Activated gamma-delta T cell (primary cell): ENCODE data around the gene RPTOR.
"Not testable (repeated sequence)": the region's sequence is repeated elsewhere in the genome, so short reads cannot be mapped to it uniquely, and the experiment has no call there.

Source experiments
- DNase-seq: peaks from one replicate; lab custom pipeline; 2025; lab: John Stamatoyannopoulos, UW

RPTOR gene

DNA sequence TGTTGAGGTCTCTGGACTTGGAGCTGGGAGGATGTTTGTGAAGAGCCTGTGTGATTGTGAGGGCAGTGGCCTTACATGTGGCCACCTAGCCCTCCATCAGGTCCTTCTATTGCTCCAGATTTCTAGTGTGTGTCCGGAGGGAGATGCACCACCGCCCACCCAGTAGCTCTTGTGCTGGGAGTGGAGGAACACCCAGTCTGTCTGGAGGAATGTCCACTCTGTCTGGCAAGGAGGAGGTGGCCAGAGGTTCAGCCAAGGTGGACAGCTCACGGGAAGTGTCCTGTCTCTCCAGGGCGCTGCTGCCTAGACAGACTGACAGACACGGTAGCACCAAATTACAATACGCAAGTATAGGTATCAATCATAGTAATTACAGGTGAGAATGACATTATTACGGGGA lies 10.6 kb downstream of the RPTOR start:
- DNase-seq, result no peak

DNA sequence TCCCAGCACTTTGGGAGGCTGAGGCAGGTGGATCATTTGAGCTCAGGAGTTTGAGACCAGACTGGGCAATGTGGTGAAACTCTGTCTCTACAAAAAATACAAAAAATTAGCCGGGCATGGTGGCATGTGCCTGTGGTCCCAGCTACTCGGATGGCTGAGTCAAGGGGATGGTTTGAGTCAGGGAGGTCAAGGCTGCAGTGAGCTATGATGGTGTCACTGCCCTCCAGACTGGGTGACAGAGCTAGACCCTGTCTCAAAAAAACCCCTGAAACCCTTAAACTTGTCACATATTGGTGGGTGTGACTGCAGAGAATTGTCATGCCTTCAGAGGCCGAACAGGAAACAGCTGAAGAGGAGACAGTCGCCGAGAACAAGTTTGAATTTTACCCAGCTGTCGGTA lies 13.4 kb downstream of the RPTOR start:
- no peak for DNase-seq

DNA sequence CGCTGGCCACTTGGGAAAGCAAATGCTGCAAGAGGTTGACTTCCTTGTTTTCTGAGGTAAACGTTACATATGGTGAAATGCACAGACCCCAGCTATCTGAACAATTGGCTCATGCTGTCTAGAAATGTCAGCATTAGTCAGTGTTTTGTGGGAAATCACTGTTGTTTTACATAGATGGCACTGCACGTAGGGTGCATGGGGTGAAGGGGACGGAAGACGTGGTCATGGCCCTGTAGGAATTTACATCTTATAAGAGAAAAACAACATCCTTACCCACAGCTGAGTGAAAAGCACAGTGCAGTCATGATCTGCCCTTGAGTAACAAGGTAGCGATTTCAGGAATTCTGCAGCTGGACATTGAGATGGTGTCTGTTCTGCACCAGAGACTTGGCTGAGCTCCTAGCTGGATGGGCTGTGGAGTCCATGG lies 15.2 kb downstream of the RPTOR start:
- no peak for DNase-seq

- no peak for DNase-seq
Measured at GRCh38 chr17:80561541-80562114, 17.0 kb downstream of the RPTOR start.

DNA sequence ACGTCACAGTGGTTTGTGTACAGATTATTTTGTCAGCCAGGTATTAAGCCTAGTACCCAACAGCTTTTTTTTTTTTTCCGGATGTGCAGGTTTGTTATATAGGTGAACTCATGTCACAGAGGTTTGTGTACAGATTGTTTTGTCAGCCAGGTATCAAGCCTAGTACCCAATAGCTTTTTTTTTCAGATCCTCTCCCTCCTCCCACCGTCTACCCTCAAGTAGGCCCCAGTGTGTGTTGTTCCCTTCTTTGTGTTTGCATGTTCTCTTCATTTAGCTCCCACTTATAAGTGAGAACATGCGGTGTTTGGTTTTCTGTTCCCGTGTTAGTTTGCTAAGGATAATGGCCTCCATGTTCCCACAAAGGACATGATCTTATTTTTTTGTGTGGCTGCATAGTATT lies 19.9 kb downstream of the RPTOR start:
- no peak for DNase-seq

- no peak for DNase-seq
Measured at GRCh38 chr17:80565343-80566053, 20.9 kb downstream of the RPTOR start.

- no peak for DNase-seq
Measured at GRCh38 chr17:80566054-80566400, 21.4 kb downstream of the RPTOR start.

- no peak for DNase-seq
Measured at GRCh38 chr17:80568246-80568645, 23.6 kb downstream of the RPTOR start.

GRCh38 chr17:80569924-80570323 lies 25.3 kb downstream of the RPTOR start:
- DNase-seq, result no peak

GRCh38 chr17:80573701-80574100 lies 29.1 kb downstream of the RPTOR start:
- DNase-seq, result no peak

DNA sequence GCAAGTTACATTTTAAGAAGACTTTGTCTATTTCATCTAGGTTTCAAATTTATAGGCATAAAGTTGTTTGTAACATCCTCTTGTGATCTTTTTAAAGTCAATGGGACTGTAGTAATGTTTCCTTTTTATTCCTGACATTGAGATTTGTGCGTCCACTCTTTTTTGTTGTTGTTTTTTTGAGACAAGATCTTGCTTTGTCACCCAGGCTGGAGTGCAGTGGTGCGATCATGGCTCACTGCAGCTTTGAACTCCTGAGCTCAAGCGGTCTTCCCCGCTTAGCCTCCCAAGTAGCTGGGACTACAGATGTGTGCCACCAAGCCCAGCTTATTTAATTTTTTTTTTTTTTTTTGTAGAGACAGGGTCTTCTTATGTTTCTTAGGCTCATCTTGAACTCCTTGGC lies 29.9 kb downstream of the RPTOR start:
- no peak for DNase-seq

- peak; percentile 35 for DNase-seq
Measured at GRCh38 chr17:80575057-80575875, 30.6 kb downstream of the RPTOR start.

DNA sequence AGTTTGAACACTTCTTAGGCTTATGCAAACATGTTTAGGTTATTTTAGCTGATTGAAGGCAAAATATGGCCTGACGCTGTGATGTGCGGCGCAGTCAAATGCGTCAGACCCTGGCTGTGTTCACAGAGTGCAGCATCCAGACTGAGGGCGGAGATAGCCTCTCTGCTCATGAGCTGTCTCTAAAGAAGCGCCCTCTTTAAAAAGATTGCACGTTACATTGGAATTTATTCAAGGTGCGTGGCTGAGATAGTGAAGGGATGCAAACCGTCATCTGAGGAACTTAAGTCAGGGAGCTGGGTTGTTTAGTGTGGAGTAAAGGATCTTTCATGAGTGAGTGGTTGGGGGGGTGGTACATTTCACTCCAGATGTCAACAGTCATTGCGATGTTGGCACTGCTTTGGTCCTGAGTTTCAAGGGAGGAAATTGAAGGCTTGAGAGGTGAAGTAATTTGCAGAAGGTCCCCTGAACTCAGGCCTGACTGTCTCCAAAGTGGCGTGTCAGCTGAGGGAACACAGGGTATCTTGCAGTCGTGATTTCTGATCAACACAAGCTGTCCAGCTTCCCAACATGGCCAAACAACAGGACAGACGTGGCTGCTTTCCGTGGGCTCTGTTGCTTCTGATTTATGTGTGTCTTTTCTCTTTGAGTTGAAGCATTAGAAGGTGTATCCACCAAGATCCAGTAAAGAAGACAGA lies 33.4 kb downstream of the RPTOR start:
- DNase-seq, result no peak

GRCh38 chr17:80578668-80579388 lies 34.2 kb downstream of the RPTOR start:
- DNase-seq, result not testable (repeated sequence)

- DNase-seq, result no peak
Measured at GRCh38 chr17:80582165-80582564, 37.5 kb downstream of the RPTOR start.

- no peak for DNase-seq
Measured at GRCh38 chr17:80584176-80584905, 39.7 kb downstream of the RPTOR start.

DNA sequence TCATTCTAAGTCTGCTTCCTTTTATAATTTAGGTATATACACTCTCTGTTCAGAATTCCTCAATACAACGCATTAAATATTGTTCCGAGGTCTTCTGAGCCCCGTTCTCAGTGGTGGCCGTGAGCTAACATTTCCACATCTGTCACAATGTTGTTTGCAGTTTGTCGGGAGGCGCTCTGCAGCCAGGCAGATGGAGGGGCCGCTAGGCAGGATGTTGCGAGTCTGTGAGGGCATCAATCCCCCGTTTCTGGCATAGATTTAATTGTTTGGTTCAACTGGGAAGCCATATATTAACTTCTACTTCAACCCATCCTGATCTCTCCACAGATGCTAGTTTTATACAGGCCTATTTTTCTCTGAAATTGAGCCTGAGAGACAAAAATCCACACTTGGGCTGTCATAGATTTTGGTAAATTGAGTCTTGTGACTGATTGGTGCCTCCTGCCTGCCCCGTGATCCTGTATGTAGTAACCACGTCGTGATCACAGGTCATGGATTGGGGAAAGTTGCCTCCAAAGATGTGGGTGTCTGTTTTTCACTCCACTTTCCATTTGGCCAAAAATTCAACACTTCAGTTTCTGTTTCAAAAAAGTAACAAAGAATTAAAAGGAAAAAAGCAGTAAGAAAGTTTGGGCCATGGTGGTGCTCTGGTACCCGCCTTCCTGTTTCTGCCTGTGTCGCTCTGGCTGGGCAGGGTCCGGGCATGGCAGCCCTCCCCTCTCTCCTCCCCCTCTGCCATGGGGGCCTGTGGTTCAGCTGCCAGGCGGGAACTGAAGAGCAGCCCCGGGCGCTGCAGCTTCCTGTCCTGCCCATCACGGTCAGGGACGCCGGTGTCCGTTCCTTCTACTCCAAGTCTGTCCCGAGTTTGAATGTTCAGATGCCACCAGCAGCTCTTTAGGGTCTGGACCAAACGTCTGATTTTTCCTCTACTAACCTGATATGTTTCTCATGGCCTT lies 41.5 kb downstream of the RPTOR start:
- no peak for DNase-seq

GRCh38 chr17:80586846-80587228 lies 42.2 kb downstream of the RPTOR start:
- DNase-seq, result no peak

DNA sequence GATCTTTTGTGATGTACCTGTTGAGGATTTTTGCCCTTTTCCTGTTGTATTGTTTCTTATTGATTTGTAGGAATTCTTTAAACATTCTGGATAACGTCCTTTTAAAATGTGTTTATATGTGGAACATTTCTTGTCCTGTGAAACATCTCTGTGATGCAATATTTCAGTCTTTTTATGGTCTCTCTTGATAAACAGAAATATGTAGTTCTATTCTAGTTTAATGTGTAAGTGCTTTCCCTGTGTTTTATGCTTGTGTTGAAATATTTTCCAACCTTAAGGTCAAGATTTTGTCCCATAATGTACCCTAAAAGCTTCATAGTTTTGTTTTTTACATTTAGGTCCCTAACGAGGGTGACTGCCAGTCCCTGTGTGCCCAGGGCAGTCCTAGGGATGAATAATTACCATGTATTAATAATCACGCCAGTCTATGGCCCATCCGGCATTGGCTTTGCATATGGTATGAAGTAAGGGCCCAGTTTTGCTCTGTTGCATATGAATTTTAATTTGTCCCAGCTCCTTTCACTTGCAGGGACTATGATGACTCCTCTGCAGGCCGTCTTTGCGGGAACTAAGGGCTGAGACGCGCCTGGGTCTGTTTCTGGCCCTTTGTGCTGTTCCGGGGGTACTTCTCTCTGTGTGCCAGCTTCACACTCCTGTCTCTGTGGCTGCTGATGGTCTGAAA lies 44.2 kb downstream of the RPTOR start:
- DNase-seq, result no peak
